GM19395 (cell line): ENCODE measurements around the gene POR.
"Not testable (repeated sequence)": the region's sequence is repeated elsewhere in the genome, so short reads cannot be mapped to it uniquely, and the experiment has no call there.

ENCODE experiments used
- ATAC-seq: cut with Tn5 transposase; IDR thresholded peaks from one replicate; pipeline ENCODE4 v1.9.1; 2021; ENCODE audit warnings: mild to moderate bottlenecking, moderate library complexity; ENCODE audit not compliant: unreplicated experiment

The POR gene

GRCh38 chr7:75914655-75915415, at the start of gene POR:
POR (plus strand) TSS chr7:75915155; CDS start chr7:75954002, 38,847 bp downstream.
- peak; percentile 90 for ATAC-seq

- no peak for ATAC-seq
These were observed 48.9 kb upstream of the POR start for GRCh38 chr7:75866114-75866488.

GRCh38 chr7:75866489-75867389, 48.2 kb upstream of the POR start:
- no peak for ATAC-seq

- no peak for ATAC-seq
These were observed 47.6 kb upstream of the POR start for GRCh38 chr7:75867390-75867717.

- ATAC-seq: no peak
These were observed 46.8 kb upstream of the POR start for GRCh38 chr7:75868153-75868552.

- no peak for ATAC-seq
These were observed 45.1 kb upstream of the POR start for GRCh38 chr7:75869776-75870379.

GRCh38 chr7:75870557-75871161, 44.3 kb upstream of the POR start:
- ATAC-seq: no peak

- no peak for ATAC-seq
These were observed 42.7 kb upstream of the POR start for GRCh38 chr7:75872073-75872782.

- not testable (repeated sequence) for ATAC-seq
These were observed 40.8 kb upstream of the POR start for GRCh38 chr7:75874180-75874579.

GRCh38 chr7:75875113-75876080, 39.6 kb upstream of the POR start:
- no peak for ATAC-seq

GRCh38 chr7:75876126-75876881, 38.7 kb upstream of the POR start:
- no peak for ATAC-seq

GRCh38 chr7:75878312-75878768, 36.6 kb upstream of the POR start:
- ATAC-seq: peak; percentile 57

- peak; percentile 82 for ATAC-seq
These were observed 36.0 kb upstream of the POR start, which contains the start of gene RHBDD2 for GRCh38 chr7:75878769-75879611. RHBDD2 (plus strand) TSS chr7:75879034; CDS start chr7:75879083, 49 bp downstream.

GRCh38 chr7:75879771-75880184, 35.2 kb upstream of the POR start:
- no peak for ATAC-seq

GRCh38 chr7:75880242-75880641, 34.7 kb upstream of the POR start:
- no peak for ATAC-seq

GRCh38 chr7:75881436-75882095, 33.4 kb upstream of the POR start:
- no peak for ATAC-seq

GRCh38 chr7:75883265-75883824, 31.6 kb upstream of the POR start:
- ATAC-seq: not testable (repeated sequence)
